Measurements from ENCODE around the gene SLC39A1.

DNA sequence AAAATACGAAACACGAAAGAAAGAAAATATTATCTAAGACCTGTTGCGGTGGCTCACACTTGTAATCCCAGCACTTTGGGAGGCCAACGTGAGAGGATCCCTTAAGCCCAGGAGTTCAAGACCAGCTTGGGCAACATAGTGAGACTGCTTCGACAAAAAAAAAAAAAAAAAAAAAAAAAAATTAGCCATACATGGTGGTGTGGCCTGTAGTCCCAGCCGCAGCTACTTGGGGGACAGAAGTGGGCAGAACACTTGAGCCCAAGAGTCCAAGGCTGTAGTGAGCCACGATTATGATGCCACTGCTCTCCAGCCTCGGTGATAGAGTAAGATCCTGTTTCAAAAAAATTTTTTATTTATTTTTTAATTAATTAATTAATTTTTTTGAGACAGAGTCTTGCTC is 24.3 kb upstream of the SLC39A1 start:
- TF ChIP-seq, protein P1, sequence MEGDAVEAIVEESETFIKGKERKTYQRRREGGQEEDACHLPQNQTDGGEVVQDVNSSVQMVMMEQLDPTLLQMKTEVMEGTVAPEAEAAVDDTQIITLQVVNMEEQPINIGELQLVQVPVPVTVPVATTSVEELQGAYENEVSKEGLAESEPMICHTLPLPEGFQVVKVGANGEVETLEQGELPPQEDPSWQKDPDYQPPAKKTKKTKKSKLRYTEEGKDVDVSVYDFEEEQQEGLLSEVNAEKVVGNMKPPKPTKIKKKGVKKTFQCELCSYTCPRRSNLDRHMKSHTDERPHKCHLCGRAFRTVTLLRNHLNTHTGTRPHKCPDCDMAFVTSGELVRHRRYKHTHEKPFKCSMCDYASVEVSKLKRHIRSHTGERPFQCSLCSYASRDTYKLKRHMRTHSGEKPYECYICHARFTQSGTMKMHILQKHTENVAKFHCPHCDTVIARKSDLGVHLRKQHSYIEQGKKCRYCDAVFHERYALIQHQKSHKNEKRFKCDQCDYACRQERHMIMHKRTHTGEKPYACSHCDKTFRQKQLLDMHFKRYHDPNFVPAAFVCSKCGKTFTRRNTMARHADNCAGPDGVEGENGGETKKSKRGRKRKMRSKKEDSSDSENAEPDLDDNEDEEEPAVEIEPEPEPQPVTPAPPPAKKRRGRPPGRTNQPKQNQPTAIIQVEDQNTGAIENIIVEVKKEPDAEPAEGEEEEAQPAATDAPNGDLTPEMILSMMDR (IDR thresholded peaks at IDR 0.05): no peak
- TF ChIP-seq EP300 (IDR thresholded peaks at IDR 0.05) (no peak), POLR2A (IDR thresholded peaks at IDR 0.05) (no peak)

Data from sigmoid colon (tissue), 4 donors.